Kidney (tissue), 14 donors: ENCODE results near the gene OR56A3. TPM values are rescaled to one million over a fixed set of nuclear protein-coding genes. Genes with fewer than 3 reads are reported as not detected.

Experiments
- DNase-seq, 5 donors: peaks; one replicate each; pipeline ENCODE4 v3.0.0-alpha.2; 2013 to 2020
- FAIRE-seq: peaks from 2 replicates; lab custom pipeline; 2012; peaks lifted over from hg19 to GRCh38; lab: Jason Lieb, UNC
- H3K27ac ChIP-seq, 2 donors: one replicate each; pipeline ENCODE4 v1.7.0; 2013; ENCODE audit warnings: low read depth in 2 of 2, low read length in 2 of 2, inconsistent platforms in 1 of 2
- H3K27me3 ChIP-seq: one replicate; pipeline ENCODE4 v1.7.1; 2013; ENCODE audit warnings: low read length, inconsistent platforms; ENCODE audit not compliant: control insufficient read depth, insufficient read depth
- H3K36me3 ChIP-seq, 3 donors: one replicate each; pipeline versions ENCODE4 v1.7.0 to v1.7.1; 2013; ENCODE audit warnings: low read length in 3 of 3, control low read depth in 1 of 3, inconsistent platforms in 1 of 3; ENCODE audit not compliant: insufficient read depth in 3 of 3, control insufficient read depth in 2 of 3
- H3K4me1 ChIP-seq, 3 donors: one replicate each; pipeline versions ENCODE4 v1.7.0 to v1.7.1; 2013; ENCODE audit warnings: low read length in 3 of 3, inconsistent platforms in 1 of 3, low read depth in 1 of 3; ENCODE audit not compliant: control insufficient read depth in 2 of 3, insufficient read depth in 2 of 3
- H3K4me3 ChIP-seq, 3 donors: one replicate each; pipeline versions ENCODE4 v1.7.0 to v1.8.1; 2013; ENCODE audit warnings: low read length in 3 of 3, control low read depth in 1 of 3, inconsistent platforms in 1 of 3
- H3K9ac ChIP-seq, 3 donors: one replicate each; pipeline versions ENCODE4 v1.7.0 to v1.7.1; 2013; ENCODE audit warnings: low read length in 3 of 3, control low read depth in 1 of 3, inconsistent platforms in 1 of 3
- H3K9me3 ChIP-seq, 3 donors: one replicate each; pipeline versions ENCODE4 v1.7.0 to v1.7.1; 2013; ENCODE audit warnings: low read length in 3 of 3, control low read depth in 1 of 3, inconsistent platforms in 1 of 3; ENCODE audit not compliant: control insufficient read depth in 2 of 3, insufficient read depth in 1 of 3
- intact Hi-C: fragments of 100-400 bp; cut with DNase I; formaldehyde crosslinking; loops from one replicate; pipeline ENCODE4 v1.11.1; 2022
- polyA plus RNA-seq: library from polyadenylated mRNA; stranded (reverse); fragments of 350-450 nt; fragmentation: Illumina TruSeq; extraction: RNeasy Lipid Tissue Mini Kit (QIAGEN cat#74804); gene quantifications from one replicate; pipeline ENCODE4 v1.2.3, GENCODE V29; 2014; ENCODE audit warnings: low read depth, low replicate concordance; ENCODE audit not compliant: insufficient read depth
- total RNA-seq: library from RNA; stranded (reverse); fragmentation: NEBNext Ultra II Directional; extraction: Animal tissue kit (Norgen Biotek cat#: 25700); gene quantifications from one replicate; pipeline ENCODE4 v1.2.1, GENCODE V29; 2021
- TF ChIP-seq, protein P1 (sequence below): IDR thresholded peaks from 3 replicates; pipeline ENCODE4 v1.5.1; 2012; ENCODE audit warnings: mild to moderate bottlenecking, moderate library complexity, borderline replicate concordance; ENCODE audit not compliant: insufficient read depth; ENCODE audit errors: extremely low read depth
- donor health status: control.
- donor health status: control.
- donor health status: control.
- donor health status: control.
- donor health status: control.
- donor health status: DM: yes; HTN: yes; CAD: no.
- donor health status: Normal renal cell carcinoma (clear cell type).

Gene OR56A3
- total and polyA plus RNA-seq, 2 donors from 2014 or later, result not detected

DNA sequence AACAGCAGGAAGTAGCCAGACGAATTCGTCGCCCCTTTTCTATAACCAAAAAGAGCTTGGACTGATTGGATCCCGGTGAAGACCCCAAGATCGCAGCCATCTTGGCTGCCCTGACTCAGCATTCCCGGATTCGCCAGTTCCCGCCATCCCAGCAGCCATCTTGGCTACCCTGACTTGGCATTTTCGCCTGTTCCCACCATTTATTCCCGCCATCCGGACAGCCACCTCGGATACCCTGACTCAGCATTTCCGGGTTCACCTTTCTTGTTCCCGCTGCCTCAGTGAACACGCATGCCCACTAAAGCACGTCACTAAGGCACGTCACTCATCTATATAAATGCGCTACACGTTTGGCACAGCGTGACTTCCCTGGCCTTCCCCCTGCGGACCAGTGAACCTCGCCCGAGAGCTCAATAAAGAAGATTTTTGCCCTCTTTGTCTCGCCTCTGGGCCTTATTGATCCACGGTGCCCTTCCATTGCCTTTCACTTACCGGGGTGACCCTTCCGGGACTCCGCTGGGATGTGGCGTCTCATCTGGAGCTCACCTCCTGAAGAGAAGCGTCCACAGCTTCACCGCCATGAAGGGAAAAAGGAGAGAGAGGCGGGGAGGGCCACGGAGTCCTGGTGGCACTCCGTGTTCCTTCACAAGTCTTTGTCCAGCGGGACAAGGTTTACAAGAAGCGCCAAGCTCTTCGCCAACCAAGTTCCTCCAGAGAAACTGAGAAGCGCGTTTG is 4.0 kb upstream of the OR56A3 start:
- DNase-seq (no peak), FAIRE-seq (no peak)
- no peak overlapping the region for H3K27ac ChIP-seq
- no peak overlapping the region for H3K9ac ChIP-seq
- intact Hi-C loops, result no loop called here
- TF ChIP-seq, protein P1, sequence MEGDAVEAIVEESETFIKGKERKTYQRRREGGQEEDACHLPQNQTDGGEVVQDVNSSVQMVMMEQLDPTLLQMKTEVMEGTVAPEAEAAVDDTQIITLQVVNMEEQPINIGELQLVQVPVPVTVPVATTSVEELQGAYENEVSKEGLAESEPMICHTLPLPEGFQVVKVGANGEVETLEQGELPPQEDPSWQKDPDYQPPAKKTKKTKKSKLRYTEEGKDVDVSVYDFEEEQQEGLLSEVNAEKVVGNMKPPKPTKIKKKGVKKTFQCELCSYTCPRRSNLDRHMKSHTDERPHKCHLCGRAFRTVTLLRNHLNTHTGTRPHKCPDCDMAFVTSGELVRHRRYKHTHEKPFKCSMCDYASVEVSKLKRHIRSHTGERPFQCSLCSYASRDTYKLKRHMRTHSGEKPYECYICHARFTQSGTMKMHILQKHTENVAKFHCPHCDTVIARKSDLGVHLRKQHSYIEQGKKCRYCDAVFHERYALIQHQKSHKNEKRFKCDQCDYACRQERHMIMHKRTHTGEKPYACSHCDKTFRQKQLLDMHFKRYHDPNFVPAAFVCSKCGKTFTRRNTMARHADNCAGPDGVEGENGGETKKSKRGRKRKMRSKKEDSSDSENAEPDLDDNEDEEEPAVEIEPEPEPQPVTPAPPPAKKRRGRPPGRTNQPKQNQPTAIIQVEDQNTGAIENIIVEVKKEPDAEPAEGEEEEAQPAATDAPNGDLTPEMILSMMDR, result no peak
- no peaks in the 10 kb centered on the region for H3K4me1 ChIP-seq
- no peaks in the 10 kb centered on the region for H3K36me3 ChIP-seq
- no peaks in the 10 kb centered on the region for H3K27me3 ChIP-seq
- H3K9me3 ChIP-seq, result no peaks in the 10 kb centered on the region
- no peak overlapping the region for H3K4me3 ChIP-seq

DNA sequence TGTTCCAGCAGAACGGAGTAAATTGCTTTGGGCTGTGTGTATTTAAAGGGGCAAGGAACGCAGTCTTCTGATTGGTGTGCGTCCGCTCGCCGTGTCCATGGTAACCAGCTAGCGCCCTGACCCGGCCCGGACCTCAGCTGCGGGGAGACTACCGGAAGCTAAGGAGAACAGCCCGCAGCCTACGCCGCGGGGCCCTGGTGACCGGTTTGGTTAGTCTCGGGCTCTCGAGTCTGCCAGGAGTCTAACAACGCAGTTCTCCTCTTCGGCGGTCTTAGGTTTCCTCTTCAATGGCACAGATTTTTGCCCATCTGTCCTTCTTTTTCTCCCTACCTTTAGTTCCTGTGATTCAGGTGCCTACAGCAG is 3.5 kb upstream of the OR56A3 start:
- no peak for FAIRE-seq
- no peaks in the 10 kb centered on the region for H3K4me1 ChIP-seq
- H3K4me3 ChIP-seq, result no peak overlapping the region
- H3K36me3 ChIP-seq, result no peaks in the 10 kb centered on the region
- intact Hi-C loops, result no loop called here
- DNase-seq, result no peak
- no peaks in the 10 kb centered on the region for H3K27me3 ChIP-seq
- no peak overlapping the region for H3K9ac ChIP-seq
- no peaks in the 10 kb centered on the region for H3K9me3 ChIP-seq
- TF ChIP-seq, protein P1, result no peak
- no peak overlapping the region for H3K27ac ChIP-seq

DNA sequence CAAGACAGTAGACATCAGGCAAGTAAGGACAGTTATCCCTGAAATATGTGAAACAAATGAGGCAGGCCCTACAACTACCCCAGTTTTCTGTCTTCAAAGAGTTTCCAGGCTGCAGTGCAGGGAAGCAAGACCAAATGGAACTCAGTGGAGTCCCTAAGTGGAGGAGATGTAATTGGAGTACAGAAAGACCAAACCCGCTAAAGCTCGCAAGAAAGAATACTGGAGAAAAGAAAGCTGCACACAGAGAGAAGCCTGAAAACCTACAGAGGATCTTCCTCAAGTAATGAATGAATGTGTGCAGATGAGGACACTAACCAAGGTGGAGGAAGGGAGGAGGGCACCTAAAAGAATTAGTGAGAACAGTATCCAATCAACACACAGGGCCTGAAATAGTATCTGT is 1.3 kb upstream of the OR56A3 start:
- H3K9me3 ChIP-seq, result no peaks in the 10 kb centered on the region
- no peaks in the 10 kb centered on the region for H3K4me1 ChIP-seq
- H3K9ac ChIP-seq, result no peak overlapping the region
- intact Hi-C loops, result no loop called here
- H3K27ac ChIP-seq, result no peak overlapping the region
- FAIRE-seq (no peak), DNase-seq (no peak)
- no peak overlapping the region for H3K4me3 ChIP-seq
- TF ChIP-seq, protein P1, result no peak
- H3K27me3 ChIP-seq, result no peaks in the 10 kb centered on the region
- H3K36me3 ChIP-seq, result no peaks in the 10 kb centered on the region
